Left cardiac atrium (tissue), 4 donors: Measurements from ENCODE around the gene POLR2F. TPM values are rescaled to one million over a fixed set of nuclear protein-coding genes. Genes with fewer than 3 reads are reported as not detected.

Experiments used
- ATAC-seq, 2 donors: fragments of 200-7000 bp; cut with Tn5 transposase; one replicate each; pipeline ENCODE4 v1.9.1; 2020; ENCODE audit warnings: mild to moderate bottlenecking in 2 of 2, moderate library complexity in 2 of 2
- DNase-seq: peaks from one replicate; pipeline ENCODE4 v3.0.0-alpha.2; 2020
- intact Hi-C, 2 donors: fragments of 100-400 bp; cut with DNase I; formaldehyde crosslinking; loops; one replicate each; pipeline versions ENCODE4 v1.14.1 to v1.15.1; 2022 to 2023
- microRNA-seq, 2 donors: library from miRNA; unstranded; fragments of <30 nt; microRNA quantifications; one replicate each; pipeline ENCODE4 v1.2.0, GENCODE V29; 2020
- total RNA-seq, 2 donors: library from RNA; stranded (reverse); fragmentation: NEBNext Ultra II Directional; extraction: Animal tissue kit (Norgen Biotek cat#: 25700); gene quantifications; one replicate each; pipeline ENCODE4 v1.2.1, GENCODE V29; 2021
- donor health status: DM: no; HTN: yes; CAD: no.
- donor health status: DM: no; HTN: yes; CAD: no; lungs with severe emphysema.
- donor health status: DM: yes; HTN: yes; CAD: no.
- donor health status: Dilated cardiomyopathy.

Gene POLR2F
- total RNA-seq, 2 donors from 2014 or later: 62.6 to 68.1 TPM

DNA sequence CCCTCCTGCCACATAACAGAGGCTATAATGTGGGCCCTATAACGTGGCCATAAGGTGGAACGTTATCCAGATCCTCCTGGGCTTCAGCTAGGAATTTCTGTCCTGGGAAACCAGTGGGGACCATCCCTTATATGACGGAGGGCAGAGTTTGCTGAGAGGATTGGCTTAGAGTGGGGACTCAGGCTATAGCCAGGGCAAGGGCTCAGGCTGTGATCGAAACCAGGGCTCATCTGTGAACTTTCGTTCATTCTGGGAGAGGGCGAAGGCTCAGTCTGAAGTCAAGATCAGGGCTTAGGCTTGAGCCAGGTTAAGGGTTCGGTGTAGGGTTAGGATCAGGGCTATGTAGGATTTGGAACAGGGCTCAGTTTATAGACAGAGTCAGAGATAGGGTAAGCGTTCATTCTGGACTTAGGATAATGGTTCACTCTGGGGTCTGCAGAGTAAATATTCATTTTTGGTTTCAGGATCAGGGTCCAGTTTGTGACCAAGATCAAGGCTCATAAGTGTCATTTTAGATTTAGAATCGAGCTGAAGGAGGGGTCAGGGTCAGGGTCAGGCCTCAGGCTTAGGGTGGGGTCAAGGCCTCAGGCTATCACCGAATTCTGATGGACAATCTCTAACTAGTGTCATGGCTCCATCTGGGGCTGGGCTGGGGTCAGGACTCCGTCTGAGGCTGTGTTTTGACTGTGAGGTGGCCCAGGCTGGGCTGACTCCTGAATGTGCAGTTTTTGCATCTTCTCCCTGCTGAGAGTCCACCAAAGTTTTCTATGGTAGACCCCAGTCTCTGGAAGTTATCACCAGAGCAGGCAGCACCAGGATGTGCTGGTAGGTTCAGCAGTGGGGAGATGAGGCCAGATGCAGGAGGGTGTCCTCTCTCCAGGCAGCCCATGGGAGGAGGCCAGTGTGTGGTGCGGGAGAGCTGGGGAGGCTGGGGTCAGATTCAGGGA, 64.7 kb downstream of the POLR2F start:
- ATAC-seq: no peak
- DNase-seq: no peak
- intact Hi-C loops: no loop called here

Small RNA genes lying within 50 kb of the gene (microRNA-seq; reads per million reads assigned to microRNA genes)
- gene MIR4534 (0 reads per million in 2 donors), gene MIR6820 (0.40 to 1.4 reads per million in 2 donors)

Other genes with a start within 250 kb of the POLR2F start
- 10 to 100 TPM; 16.7 to 19.0 TPM for gene GCAT, start 145.8 kb upstream of the POLR2F start, total RNA-seq
- gene GALR3, start 130.3 kb upstream of the POLR2F start, total RNA-seq: not detected
- 10 to 100 TPM in 1 of 2 donors, 1 to 10 TPM in 1; 9.9 to 12.8 TPM for gene ANKRD54, start 109.4 kb upstream of the POLR2F start, total RNA-seq
- 100 to 1,000 TPM; 282 to 298 TPM for gene EIF3L, start 104.3 kb upstream of the POLR2F start, total RNA-seq
- gene MICALL1, start 47.4 kb upstream of the POLR2F start, total RNA-seq: 10 to 100 TPM; 14.3 to 18.3 TPM
- gene C22orf23, start 98 bp upstream of the POLR2F start, total RNA-seq: under 1 TPM in 1 of 2 donors, not detected in 1; 0.21 TPM
- 1 to 10 TPM; 1.9 to 3.6 TPM for gene SOX10, start 30.9 kb downstream of the POLR2F start, total RNA-seq
- 10 to 100 TPM; 19.4 to 21.0 TPM for gene PICK1, start 103.7 kb downstream of the POLR2F start, total RNA-seq
- under 1 TPM in 1 of 2 donors, not detected in 1; 0.27 TPM for gene SLC16A8, start 130.5 kb downstream of the POLR2F start, total RNA-seq
- under 1 TPM; 0.63 to 0.65 TPM for gene BAIAP2L2, start 157.0 kb downstream of the POLR2F start, total RNA-seq
- gene PLA2G6, start 228.1 kb downstream of the POLR2F start, total RNA-seq: 10 to 100 TPM; 14.3 to 21.1 TPM
- 10 to 100 TPM in 1 of 2 donors, 1 to 10 TPM in 1; 9.4 to 27.8 TPM for gene MAFF, start 248.3 kb downstream of the POLR2F start, total RNA-seq